Right kidney (tissue), 1 donor: ENCODE data around the gene EWSR1.
A peak's percentile ranks its signal among the peaks of the same experiment; 100 is the strongest.
"Not testable (repeated sequence)": the region's sequence is repeated elsewhere in the genome, so short reads cannot be mapped to it uniquely, and the experiment has no call there.

ENCODE experiments used
- DNase-seq: peaks from one replicate; pipeline ENCODE4 v3.0.0-alpha.2; 2016

EWSR1 gene

GRCh38 chr22:29243874-29244446 is 24.1 kb upstream of the EWSR1 start:
- no peak for DNase-seq

DNA sequence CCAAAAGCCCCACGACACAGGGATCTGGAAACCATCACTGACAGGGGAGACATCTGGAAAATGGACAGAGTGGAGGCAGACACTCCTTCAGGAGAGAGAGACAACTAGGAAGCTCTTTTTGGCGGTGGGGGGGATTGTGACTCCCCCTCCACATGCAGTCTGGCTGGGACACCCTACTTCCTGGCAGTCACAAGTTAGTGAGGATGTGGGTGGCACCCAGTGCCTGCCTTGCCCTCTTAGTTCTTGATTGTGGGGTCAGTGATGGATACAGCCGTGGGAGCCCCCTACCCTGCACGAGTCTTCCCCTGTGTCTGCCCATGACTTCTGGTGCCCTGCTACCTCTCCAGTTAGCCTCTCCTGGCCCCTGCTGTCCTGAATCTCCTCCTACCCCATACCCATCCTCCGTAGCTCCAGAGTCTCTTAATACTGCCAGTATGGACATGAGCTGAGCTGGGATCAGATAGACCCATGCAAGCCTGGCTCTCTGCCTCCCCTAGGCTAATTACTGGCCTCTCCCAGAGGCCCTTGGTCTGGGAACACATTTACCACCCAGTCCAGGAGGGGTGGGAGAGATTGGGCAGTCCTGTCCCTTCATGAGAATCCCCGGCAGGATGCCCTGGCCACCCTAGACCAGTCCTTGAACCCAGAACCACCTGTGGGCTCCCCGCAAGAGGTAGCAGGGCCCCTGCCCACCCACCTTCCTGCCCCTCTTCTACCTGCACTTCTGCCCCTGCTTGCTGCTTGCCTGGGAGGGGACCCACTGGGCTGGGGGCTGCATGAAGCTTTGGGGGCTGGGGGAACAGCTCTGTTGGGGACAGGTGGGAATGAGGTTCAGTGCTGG is 23.1 kb upstream of the EWSR1 start:
- DNase-seq = no peak

GRCh38 chr22:29245626-29246385 is 22.3 kb upstream of the EWSR1 start:
- peak; percentile 47 for DNase-seq

DNA sequence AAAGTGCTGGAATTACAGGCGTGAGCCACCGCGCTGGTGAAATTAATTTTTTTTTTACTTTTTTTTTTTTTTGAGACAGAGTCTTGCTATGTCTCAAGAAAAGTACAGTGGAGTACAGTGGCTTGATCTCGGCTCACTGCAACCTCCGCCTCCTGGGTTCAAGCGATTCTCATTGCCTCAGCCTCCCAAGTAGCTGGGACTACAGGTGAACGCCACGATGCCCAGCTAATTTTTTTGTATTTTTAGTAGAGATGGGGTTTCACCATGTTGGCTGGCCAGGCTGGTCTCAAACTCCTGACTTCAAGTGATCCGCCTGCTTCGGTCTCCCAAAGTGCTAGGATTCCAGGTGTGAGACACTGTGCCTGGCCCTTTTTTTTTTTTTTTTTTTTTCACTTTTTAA is 20.2 kb upstream of the EWSR1 start:
- not testable (repeated sequence) for DNase-seq

GRCh38 chr22:29251265-29251664 is 16.8 kb upstream of the EWSR1 start:
- DNase-seq = no peak

DNA sequence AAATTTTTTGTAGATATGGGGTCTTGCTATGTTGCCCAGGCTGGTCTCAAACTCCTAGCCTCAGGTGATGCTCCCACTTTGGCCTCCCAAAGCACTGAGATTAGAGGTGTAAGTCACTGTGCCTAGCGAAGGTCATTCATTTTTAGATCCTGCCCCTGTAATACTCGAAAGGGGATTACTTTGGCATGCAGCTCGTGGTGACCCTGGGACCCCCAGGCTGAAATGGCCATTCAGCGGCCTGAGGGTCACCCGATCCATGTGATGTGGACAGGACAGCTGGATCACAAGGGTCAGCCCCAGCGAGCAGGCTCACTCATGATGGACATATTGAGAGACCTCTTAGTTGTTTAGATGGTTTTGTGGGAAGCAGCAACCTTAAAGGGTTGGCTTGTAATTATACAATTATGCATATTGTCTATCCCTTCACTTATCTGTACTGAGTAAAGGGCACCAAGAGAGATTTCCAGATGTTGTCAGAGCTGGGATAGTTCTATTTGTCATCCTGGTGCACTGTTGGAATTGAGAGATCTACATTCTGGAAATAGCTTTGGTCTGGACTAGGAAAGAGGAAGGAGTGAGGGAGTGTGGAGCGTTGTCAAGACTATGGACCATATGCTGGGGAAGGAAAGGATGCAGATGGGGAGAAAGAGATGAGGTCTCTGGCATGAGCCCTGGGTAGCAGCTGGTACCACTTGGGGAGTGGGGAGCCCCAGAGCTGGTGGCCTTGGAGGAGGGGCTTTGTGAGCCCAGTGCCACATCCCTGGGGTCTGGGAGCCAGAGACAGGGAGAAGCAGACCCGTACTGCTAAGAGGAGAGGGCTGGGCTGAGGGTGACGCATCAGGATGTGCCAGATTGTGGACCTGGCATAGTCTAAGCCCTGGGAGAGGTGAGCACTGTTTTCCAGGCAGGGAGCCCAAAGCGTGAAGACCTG is 15.8 kb upstream of the EWSR1 start:
- DNase-seq = no peak

DNA sequence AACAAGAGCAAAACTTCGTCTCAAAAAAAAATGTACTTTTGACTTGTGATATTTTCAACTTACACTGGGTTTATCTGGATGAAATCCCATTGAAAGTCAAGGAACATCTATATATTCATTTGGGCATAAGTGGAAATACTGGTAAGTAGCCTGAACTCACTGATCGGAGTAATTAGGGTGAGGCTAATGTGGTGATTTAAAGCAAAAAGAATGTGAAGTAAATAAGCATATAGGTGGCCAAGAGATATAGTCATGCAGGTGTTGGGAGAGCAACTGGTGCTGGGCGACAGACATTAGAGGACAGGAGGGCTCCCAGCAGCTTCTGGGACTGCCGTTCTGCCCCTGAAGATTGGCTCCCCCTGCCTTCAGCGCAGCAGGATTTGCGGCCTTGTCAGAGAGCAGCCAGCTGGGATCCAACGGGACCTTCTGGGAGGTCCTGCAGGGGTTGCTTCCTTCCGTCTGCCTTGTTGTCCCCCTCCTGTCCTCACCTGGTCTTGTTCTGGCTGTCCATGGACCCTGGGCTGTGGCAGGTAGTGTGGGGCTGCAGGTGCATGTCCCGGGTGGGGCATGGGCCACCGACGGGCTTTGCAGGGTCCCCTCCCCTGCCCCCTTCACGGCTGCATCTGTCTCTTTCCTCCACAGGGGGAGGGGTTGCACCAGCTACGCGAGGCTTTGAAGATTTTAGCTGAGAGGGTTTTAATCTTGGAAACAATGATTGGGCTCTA is 14.3 kb upstream of the EWSR1 start:
- no peak for DNase-seq

DNA sequence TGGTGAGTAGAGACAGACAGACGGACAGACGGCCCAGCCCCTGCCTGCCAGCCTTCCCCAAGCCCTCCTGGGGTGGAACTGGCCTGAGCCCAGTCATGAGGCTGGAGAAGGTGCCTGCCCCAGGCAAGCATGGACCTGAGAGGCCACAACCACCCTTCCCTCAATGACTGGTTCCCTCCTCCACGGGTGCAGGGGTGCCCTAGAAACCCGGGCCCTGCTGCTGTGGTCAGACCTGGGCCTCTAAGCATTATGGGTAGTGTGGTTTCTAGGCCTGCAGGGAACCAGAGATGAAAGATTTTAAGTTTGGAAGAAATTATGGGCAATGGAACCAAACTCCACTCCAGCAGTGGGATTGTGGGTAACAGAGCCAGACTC is 13.8 kb upstream of the EWSR1 start:
- DNase-seq = no peak

DNA sequence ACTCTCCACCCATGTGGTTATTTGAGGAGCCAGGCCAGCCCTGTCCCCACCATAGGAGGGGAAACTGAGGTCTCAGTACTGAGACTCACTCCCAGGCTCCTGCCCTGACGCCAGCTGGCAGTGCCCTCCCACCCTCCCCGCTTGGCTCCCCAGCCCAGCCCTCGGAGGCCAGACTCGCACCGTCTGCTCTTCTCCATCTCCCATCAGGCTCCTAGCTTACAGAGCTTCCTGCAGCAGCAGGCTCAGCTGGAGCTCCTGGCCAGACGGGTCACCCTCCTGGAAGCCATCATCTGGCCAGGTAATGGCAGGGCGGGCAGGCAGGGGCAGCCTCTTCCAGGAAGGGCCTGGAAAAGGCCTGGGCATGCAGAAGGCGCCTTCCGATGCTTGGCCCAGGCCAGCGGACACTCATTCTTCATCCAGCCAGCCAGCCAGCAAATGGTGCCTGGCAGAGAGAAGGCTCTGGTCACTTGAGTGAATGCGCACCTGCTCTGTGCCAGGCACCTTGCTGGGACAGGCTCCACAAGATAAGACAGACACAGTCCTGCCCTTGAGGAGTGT is 12.9 kb upstream of the EWSR1 start:
- no peak for DNase-seq

DNA sequence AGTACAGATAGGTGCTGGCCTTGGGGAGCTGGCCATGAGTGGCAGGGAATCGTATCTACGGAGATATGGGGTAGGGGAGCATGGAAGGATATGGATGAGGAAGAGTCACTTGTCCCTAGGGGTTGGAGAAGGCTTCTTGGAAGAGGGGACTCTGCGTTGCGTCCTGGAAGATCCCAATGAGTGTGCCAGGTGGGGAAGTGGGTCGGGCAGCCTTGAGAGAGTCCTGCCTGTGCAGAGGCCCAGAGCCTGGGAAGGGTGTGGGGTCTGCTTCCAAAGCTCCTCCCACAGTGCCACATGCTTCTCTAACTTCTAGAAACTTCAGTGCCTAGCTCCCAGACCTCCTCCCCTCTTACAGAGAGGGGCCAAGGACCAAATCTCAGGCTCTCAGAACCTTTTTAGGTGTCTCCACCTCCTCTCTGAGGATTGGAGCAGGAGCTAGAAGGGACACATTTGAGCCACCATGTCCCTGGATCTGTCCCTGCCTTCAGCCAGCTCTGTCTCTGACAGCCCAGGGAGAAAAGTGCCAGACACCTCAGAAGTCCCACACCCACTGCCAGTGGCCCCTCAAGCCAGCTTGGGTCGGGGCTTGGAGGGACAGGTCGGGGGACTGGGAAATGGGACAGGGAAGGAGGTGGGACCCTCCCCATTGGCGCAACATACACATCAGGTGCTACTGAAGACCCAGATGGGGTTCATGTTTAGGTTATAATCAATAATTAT is 11.3 kb upstream of the EWSR1 start:
- DNase-seq = no peak

DNA sequence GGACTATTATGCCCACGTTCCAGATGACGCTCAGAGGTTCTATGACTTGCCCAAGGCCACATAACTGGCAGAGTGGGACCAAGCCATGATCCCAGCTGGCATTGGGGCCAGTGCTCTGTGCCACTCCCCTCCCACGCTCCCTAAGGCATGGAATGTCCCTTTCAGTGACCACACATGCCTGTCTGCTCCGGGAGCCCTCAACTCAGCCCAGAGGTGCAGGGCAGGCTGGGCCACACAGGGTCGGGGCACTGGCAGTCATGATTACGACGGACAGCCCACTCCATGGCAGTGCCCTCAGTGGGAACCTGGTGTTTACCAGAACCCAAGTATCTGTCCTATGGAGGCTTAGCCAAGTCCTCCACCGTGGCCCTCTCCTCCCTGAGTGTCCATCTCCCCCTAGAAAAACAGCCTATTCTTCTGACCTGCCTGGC is 10.3 kb upstream of the EWSR1 start:
- DNase-seq = no peak

DNA sequence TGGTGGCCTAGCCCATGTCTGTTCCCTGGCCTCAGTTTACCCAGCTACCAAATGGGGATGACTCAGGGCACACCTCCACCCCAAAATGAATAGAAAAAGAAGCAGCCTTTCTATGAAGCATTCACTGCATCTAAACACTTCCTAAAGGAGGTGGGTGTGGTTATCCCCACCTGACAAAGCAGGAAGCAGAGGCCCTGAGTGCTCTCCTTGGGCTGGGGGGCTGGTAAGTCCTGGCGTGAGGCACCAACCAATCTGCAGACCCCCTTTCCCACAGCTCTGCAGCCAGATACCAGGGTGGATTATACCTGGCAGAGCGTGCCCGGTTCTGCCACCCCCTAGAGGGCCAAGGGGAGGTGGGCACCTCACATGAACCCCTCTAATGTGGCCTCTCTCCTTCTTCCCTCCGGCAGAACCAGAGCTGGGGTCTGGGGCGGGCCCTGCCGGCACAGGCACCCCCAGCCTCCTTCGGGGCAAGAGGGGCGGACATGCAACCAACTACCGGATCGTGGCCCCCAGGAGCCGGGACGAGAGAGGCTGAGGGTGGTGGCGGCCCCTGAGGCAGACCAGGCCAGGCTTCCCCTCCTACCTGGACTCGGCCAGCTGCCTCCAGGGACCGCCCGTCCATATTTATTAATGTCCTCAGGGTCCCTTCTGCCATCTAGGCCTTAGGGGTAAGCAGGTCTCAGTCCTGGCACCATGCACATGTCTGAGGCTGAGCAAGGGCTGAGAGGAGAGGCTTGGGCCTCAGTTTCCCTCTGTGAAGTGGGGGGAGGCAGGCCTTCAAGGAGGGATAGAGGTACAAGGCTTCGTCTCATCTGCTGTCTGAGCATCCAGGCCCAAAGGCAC is 9.4 kb upstream of the EWSR1 start:
- DNase-seq = no peak

DNA sequence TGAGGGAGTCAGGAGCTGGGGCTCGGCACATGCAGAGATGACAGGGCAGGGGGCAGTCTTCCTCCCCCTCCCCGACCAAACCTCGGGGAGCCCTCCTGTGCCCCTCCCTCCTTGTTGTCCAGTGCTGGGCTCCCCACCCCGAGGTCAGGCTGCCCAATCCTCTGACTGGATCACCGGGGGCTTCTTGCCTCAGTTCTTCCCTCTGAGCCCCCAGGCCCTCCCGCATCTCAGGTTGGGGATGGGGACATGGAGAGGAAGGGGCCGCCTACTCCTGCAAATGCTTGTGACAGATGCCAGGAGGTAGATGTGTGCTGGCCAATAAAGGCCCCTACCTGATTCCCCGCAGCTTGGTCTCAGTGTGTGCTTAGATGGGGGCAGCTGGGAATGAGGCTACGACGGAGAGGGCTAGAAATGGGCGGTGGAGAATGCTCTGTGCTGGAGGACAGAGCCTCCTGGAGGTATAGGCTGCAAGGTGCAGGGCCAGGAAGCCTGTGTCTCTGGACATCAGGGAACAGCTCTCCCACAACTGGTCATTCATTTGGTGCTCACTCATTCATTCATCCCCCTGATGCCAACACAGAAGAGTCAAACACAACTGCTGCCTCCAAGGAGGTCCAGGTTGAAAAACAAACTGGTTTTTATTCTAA is 8.7 kb upstream of the EWSR1 start:
- DNase-seq = no peak

DNA sequence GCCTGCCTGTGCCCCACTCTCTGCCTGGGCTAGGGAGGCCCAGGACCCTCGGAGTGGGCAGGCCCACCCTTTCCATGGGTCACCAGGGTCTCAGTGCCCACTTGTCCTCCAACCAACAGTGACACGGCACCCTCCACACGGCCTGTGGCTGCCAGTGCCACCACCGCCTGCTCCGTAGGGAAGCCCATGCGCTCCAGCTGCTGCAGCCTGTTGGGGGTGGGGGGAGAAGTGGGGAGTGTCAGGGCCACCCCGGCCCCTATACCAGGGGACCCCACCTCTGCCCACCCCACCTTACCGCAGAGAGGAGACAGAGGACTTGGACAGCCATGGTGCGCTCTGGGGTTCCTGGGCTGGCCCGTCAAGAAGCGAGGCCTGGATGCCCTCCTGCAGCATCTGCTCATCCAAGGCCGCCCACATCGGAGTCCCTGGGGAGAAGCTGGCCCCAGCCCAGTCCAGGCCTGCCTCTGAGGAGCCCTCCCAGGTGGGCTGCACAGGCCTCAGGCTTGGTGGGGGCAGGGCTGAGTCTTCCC is 8.0 kb upstream of the EWSR1 start:
- no peak for DNase-seq

GRCh38 chr22:29260601-29261315 is 7.3 kb upstream of the EWSR1 start:
- no peak for DNase-seq

GRCh38 chr22:29263791-29264276 is 4.2 kb upstream of the EWSR1 start:
- DNase-seq = no peak

DNA sequence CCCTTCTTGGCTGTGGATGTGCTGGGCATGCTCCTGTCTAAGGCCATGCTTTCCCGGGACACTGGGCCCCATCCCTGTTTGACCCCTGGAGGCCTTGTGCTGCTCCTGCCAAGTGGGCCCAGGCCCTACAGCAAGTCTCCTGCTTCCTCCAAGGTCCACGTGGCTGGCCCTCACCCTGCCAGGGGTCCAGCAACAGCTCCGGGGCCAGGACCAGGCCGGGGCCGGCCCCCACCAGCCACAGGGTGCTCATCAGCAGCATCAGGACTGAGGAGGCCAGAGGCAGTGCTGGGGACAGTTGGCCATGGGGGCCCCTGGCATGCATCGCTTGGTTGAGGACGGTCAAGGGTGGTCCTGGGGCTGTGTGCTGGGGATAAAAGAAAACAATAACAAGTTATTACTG is 2.8 kb upstream of the EWSR1 start:
- DNase-seq = no peak

- no peak for DNase-seq
These were observed 2.1 kb upstream of the EWSR1 start for GRCh38 chr22:29265929-29266328.
